OCI-LY3 (cell line): ENCODE results near the gene GLB1L.

Experiments
- H2AFZ ChIP-seq: fragments of 200-600, 300-600 bp; shearing (Covaris generic); 2 replicates; pipeline ENCODE4 v1.6.0; 2014; ENCODE audit warnings: antibody characterized with exemption, low read depth, low read length
- H3K27ac ChIP-seq: fragments of 200-600, 300-600 bp; sonication (generic); 2 replicates; pipeline ENCODE4 v1.5.1; 2014; ENCODE audit warnings: mild to moderate bottlenecking, low read length, moderate library complexity, mixed read lengths
- H3K27me3 ChIP-seq: fragments of 200-600, 300-600 bp; sonication (generic); 2 replicates; pipeline ENCODE4 v1.6.1; 2014; ENCODE audit warnings: low read depth, low read length, mixed read lengths
- H3K36me3 ChIP-seq: fragments of 200-600, 300-600 bp; sonication (generic); replicated peaks from 2 replicates; pipeline ENCODE3; 2014; ENCODE audit warnings: low read depth, low read length, mixed read lengths
- H3K4me1 ChIP-seq: fragments of 300-600, 200-600 bp; sonication (generic); 2 replicates; pipeline ENCODE4 v1.6.1; 2014; ENCODE audit warnings: low read length, mixed read lengths
- H3K4me2 ChIP-seq: fragments of 200-600, 300-600 bp; sonication (generic); 2 replicates; pipeline ENCODE4 v1.6.1; 2014; ENCODE audit warnings: low read length, mixed read lengths
- H3K4me3 ChIP-seq: fragments of 300-600, 200-600 bp; sonication (generic); 2 replicates; pipeline ENCODE4 v1.5.1; 2014; ENCODE audit warnings: antibody characterized with exemption, mild to moderate bottlenecking, low read length, moderate library complexity
- H3K79me2 ChIP-seq: fragments of 300-600, 200-600 bp; shearing (Covaris generic); 2 replicates; pipeline ENCODE4 v1.6.1; 2014; ENCODE audit warnings: mild to moderate bottlenecking, low read length, mixed read lengths
- H3K9ac ChIP-seq: fragments of 300-600, 200-600 bp; shearing (Covaris generic); 2 replicates; pipeline ENCODE4 v1.6.0; 2014; ENCODE audit warnings: mild to moderate bottlenecking, low read length, moderate library complexity
- H3K9me3 ChIP-seq: fragments of 200-600, 300-600 bp; shearing (Covaris generic); 2 replicates; pipeline ENCODE4 v1.6.1; 2014; ENCODE audit warnings: low read length, mixed read lengths; ENCODE audit not compliant: insufficient read depth
- H4K20me1 ChIP-seq: fragments of 200-600, 300-600 bp; sonication (generic); 2 replicates; pipeline ENCODE4 v1.6.1; 2016; ENCODE audit warnings: low read length, mixed read lengths; ENCODE audit not compliant: insufficient read depth
- CTCF ChIP-seq: fragments of 200-600, 300-600 bp; sonication (generic); IDR thresholded peaks from 2 replicates; pipeline ENCODE4 v1.5.1; 2014; ENCODE audit warnings: antibody characterized with exemption, low read length, low read depth
- EZH2phosphoT487 ChIP-seq: fragments of 200-600 bp; shearing (Covaris generic); IDR thresholded peaks from 2 replicates; pipeline ENCODE4 v1.6.1; 2018; ENCODE audit warnings: antibody characterized with exemption, mixed run types, low read depth

The GLB1L gene

GRCh38 chr2:219292616-219293015 is 47.4 kb upstream of the GLB1L start:
- H4K20me1 ChIP-seq, result no peaks in the 10 kb centered on the region
- H3K4me1 ChIP-seq, result peaks cover 6% of the 10 kb centered on the region; the same call in 1 of the 2 replicates
- H3K4me2 ChIP-seq, result no peak overlapping the region
- H3K9me3 ChIP-seq, result no peaks in the 10 kb centered on the region
- no peaks in the 10 kb centered on the region for H3K79me2 ChIP-seq
- no peak overlapping the region for H3K27ac ChIP-seq
- H2AFZ ChIP-seq, result no peak overlapping the region
- H3K36me3 ChIP-seq, result no peaks in the 10 kb centered on the region
- H3K4me3 ChIP-seq, result no peak overlapping the region
- no peak for TF ChIP-seq EZH2phosphoT487
- TF ChIP-seq CTCF, result no peak
- H3K9ac ChIP-seq, result no peak overlapping the region
- H3K27me3 ChIP-seq, result 0 out of 2 replicates have a peak, but pooled peaks cover 4% of the 10 kb centered on the region

GRCh38 chr2:219291910-219292490 is 46.8 kb upstream of the GLB1L start:
- Histone ChIP-seq H3K27me3 (0 out of 2 replicates have a peak, but pooled peaks cover 4% of the 10 kb centered on the region), H3K27ac (no peak overlapping the region), H2AFZ (no peak overlapping the region), H3K36me3 (no peaks in the 10 kb centered on the region), H3K79me2 (no peaks in the 10 kb centered on the region), H3K4me1 (peaks cover 6% of the 10 kb centered on the region; the same call in 1 of the 2 replicates), H3K9me3 (no peaks in the 10 kb centered on the region), H3K9ac (no peak overlapping the region), H3K4me2 (no peak overlapping the region), H4K20me1 (no peaks in the 10 kb centered on the region), H3K4me3 (no peak overlapping the region)
- TF ChIP-seq CTCF (no peak), EZH2phosphoT487 (no peak)

- Histone ChIP-seq H3K4me2 (no peak overlapping the region), H3K27me3 (0 out of 2 replicates have a peak, but pooled peaks cover 4% of the 10 kb centered on the region), H3K79me2 (no peaks in the 10 kb centered on the region), H4K20me1 (no peaks in the 10 kb centered on the region), H2AFZ (no peak overlapping the region), H3K9me3 (no peaks in the 10 kb centered on the region), H3K9ac (no peak overlapping the region), H3K4me3 (no peak overlapping the region), H3K4me1 (peaks cover 6% of the 10 kb centered on the region; the same call in 1 of the 2 replicates), H3K27ac (no peak overlapping the region), H3K36me3 (no peaks in the 10 kb centered on the region)
- TF ChIP-seq EZH2phosphoT487, result no peak
- TF ChIP-seq CTCF, result no peak
These were observed 46.1 kb upstream of the GLB1L start for GRCh38 chr2:219291394-219291793.

GRCh38 chr2:219290381-219291171 is 45.3 kb upstream of the GLB1L start:
- no peak overlapping the region for H3K4me3 ChIP-seq
- H4K20me1 ChIP-seq, result no peaks in the 10 kb centered on the region
- no peaks in the 10 kb centered on the region for H3K79me2 ChIP-seq
- H3K27ac ChIP-seq, result no peak overlapping the region
- 0 out of 2 replicates have a peak, but pooled peaks cover 3% of the 10 kb centered on the region for H3K27me3 ChIP-seq
- TF ChIP-seq CTCF, result no peak
- no peak overlapping the region for H2AFZ ChIP-seq
- H3K36me3 ChIP-seq, result no peaks in the 10 kb centered on the region
- H3K9me3 ChIP-seq, result no peaks in the 10 kb centered on the region
- H3K4me1 ChIP-seq, result peaks cover 6% of the 10 kb centered on the region; the same call in 1 of the 2 replicates
- H3K4me2 ChIP-seq, result no peak overlapping the region
- no peak overlapping the region for H3K9ac ChIP-seq
